ENCODE results near the gene EYS. TPM values are rescaled to one million over a fixed set of nuclear protein-coding genes. Genes with fewer than 3 reads are reported as not detected.

The EYS gene
- 0.01 to 0.19 TPM (median 0.13 TPM) in 4 of 5 replicates, not detected in the other for total RNA-seq (2022; extraction: Qiagen RNA extraction)

GRCh38 chr6:65707126-65707826 is at the start of gene EYS:
TSS of gene EYS (minus strand) at chr6:65707226. CDS start at chr6:65495410, 211,816 bp downstream.

